Measurements from ENCODE around the gene NLRP1. TPM values are rescaled to one million over a fixed set of nuclear protein-coding genes. Genes with fewer than 3 reads are reported as not detected.
A peak's percentile ranks its signal among the peaks of the same experiment; 100 is the strongest.

Gene NLRP1
- polyA plus RNA-seq, 3 donors: 13.2 to 388 (median 17.3) TPM

- Histone ChIP-seq H4K20me1 (ENCODE audit: insufficient read depth, low read length) (no peaks in the 10 kb centered on the region), H3K36me3 (replicated peaks in 1 of 2; ENCODE audit: control insufficient read depth in 1 of 2, insufficient read depth in 2 of 2, low read length in 2 of 2) (peaks cover 15 to 38% of the 10 kb centered on the region in 2 donors), H3K27me3 (ENCODE audit: control insufficient read depth in 2 of 2, insufficient read depth in 2 of 2, low read length in 2 of 2) (no peaks in the 10 kb centered on the region), H3K4me3 (replicated peaks in 1 of 3; ENCODE audit: low read depth in 2 of 3, low read length in 3 of 3) (no peak overlapping the region), H3K79me2 (ENCODE audit: insufficient read depth, low read length) (peaks cover 54% of the 10 kb centered on the region), H3K27ac (ENCODE audit: low read depth in 1 of 2, low read length in 2 of 2) (no peak overlapping the region), H3K9me3 (replicated peaks in 1 of 2; ENCODE audit: control insufficient read depth in 1 of 2, insufficient read depth in 1 of 2, low read length in 2 of 2) (peaks cover 0 to 10% of the 10 kb centered on the region in 2 donors), H3K4me2 (replicated peaks; ENCODE audit: extremely low read depth, low read length, poor library complexity, severe bottlenecking) (no peak overlapping the region), H3K4me1 (ENCODE audit: control insufficient read depth in 1 of 2, insufficient read depth in 2 of 2, low read length in 2 of 2) (peaks cover 15 to 22% of the 10 kb centered on the region in 2 donors), H2AFZ (ENCODE audit: insufficient read depth, low read depth, low read length, poor library complexity, severe bottlenecking) (no peak overlapping the region), H3K9ac (ENCODE audit: insufficient read depth, low read length, poor library complexity, severe bottlenecking) (no peak overlapping the region)
- Mint-ChIP-seq H3K27me3 (ENCODE audit: low read depth in 3 of 3) (peaks cover 0 to 1% (median 1%) of the 10 kb centered on the region in 3 donors), H3K9me3 (peaks cover 8 to 20% (median 14%) of the 10 kb centered on the region in 7 donors), H3K4me1 (peaks cover 19% of the 10 kb centered on the region), H3K4me3 (no peak overlapping the region), H3K36me3 (peaks cover 28 to 30% of the 10 kb centered on the region in 2 donors), H3K27ac (no peak overlapping the region)
- WGBS (ENCODE audit: insufficient coverage): 94% methylated on average over 6 of the region's 8 CpGs
- intact Hi-C loops (cut with micrococcal nuclease): loop anchor here (5.0 to 10.0 kb wide), 3 partner anchors 54 to 956 kb away; partner anchors contain the start of genes C1QBP (in 1 of the 2), NUP88 (in 1 of the 2) and PIMREG (in 1 of the 2)
- no peak for DNase-seq
- TF ChIP-seq, protein P1, sequence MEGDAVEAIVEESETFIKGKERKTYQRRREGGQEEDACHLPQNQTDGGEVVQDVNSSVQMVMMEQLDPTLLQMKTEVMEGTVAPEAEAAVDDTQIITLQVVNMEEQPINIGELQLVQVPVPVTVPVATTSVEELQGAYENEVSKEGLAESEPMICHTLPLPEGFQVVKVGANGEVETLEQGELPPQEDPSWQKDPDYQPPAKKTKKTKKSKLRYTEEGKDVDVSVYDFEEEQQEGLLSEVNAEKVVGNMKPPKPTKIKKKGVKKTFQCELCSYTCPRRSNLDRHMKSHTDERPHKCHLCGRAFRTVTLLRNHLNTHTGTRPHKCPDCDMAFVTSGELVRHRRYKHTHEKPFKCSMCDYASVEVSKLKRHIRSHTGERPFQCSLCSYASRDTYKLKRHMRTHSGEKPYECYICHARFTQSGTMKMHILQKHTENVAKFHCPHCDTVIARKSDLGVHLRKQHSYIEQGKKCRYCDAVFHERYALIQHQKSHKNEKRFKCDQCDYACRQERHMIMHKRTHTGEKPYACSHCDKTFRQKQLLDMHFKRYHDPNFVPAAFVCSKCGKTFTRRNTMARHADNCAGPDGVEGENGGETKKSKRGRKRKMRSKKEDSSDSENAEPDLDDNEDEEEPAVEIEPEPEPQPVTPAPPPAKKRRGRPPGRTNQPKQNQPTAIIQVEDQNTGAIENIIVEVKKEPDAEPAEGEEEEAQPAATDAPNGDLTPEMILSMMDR (IDR thresholded peaks at IDR 0.05): no peak
Measured at GRCh38 chr17:5488752-5489151, 95.6 kb downstream of the NLRP1 start.

GRCh38 chr17:5486206-5487124, 97.8 kb downstream of the NLRP1 start, which contains the start of gene MIS12:
TSS of gene MIS12 (plus strand) at chr17:5486566. CDS start at chr17:5488863, 2,297 bp downstream.
- peaks cover 15 to 22% of the 10 kb centered on the region in 2 donors for H3K4me1 ChIP-seq (ENCODE audit: control insufficient read depth in 1 of 2, insufficient read depth in 2 of 2, low read length in 2 of 2)
- H3K79me2 ChIP-seq (ENCODE audit: insufficient read depth, low read length): peaks cover 75% of the 10 kb centered on the region
- Mint-ChIP-seq H3K27me3 (ENCODE audit: low read depth in 3 of 3) (peaks cover 0 to 1% (median 0%) of the 10 kb centered on the region in 3 donors), H3K27ac (peak within 1 kb of the TSS; percentile 97 to 99 (median 98)), H3K9me3 (no peaks in the 10 kb centered on the region), H3K4me1 (peaks cover 19% of the 10 kb centered on the region), H3K4me3 (peak within 1 kb of the TSS; percentile 93 to 97), H3K36me3 (peaks cover 51 to 52% of the 10 kb centered on the region in 2 donors)
- H3K4me2 ChIP-seq (replicated peaks; ENCODE audit: extremely low read depth, low read length, poor library complexity, severe bottlenecking): peak within 1 kb of the TSS; percentile 93
- peak within 1 kb of the TSS; percentile 91 to 96 for H3K27ac ChIP-seq (ENCODE audit: low read depth in 1 of 2, low read length in 2 of 2)
- peak within 1 kb of the TSS; percentile 95 for H2AFZ ChIP-seq (ENCODE audit: insufficient read depth, low read depth, low read length, poor library complexity, severe bottlenecking)
- no peaks in the 10 kb centered on the region for H3K9me3 ChIP-seq (replicated peaks in 1 of 2; ENCODE audit: control insufficient read depth in 1 of 2, insufficient read depth in 1 of 2, low read length in 2 of 2)
- H3K9ac ChIP-seq (ENCODE audit: insufficient read depth, low read length, poor library complexity, severe bottlenecking): peak within 1 kb of the TSS; percentile 95
- WGBS (ENCODE audit: insufficient coverage): under 1% methylated on average over 59 of the region's 77 CpGs
- H3K27me3 ChIP-seq (ENCODE audit: control insufficient read depth in 2 of 2, insufficient read depth in 2 of 2, low read length in 2 of 2): no peaks in the 10 kb centered on the region
- H3K36me3 ChIP-seq (replicated peaks in 1 of 2; ENCODE audit: control insufficient read depth in 1 of 2, insufficient read depth in 2 of 2, low read length in 2 of 2): peaks cover 28 to 61% of the 10 kb centered on the region in 2 donors
- DNase-seq: peak; percentile 98 to 99 (median 99)
- peak within 1 kb of the TSS; percentile 90 to 98 (median 91) for H3K4me3 ChIP-seq (replicated peaks in 1 of 3; ENCODE audit: low read depth in 2 of 3, low read length in 3 of 3)
- peaks cover 4% of the 10 kb centered on the region for H4K20me1 ChIP-seq (ENCODE audit: insufficient read depth, low read length)
- intact Hi-C loops (cut with micrococcal nuclease): loop anchor here (2.0 to 10.0 kb wide), 4 partner anchors 50 to 958 kb away; partner anchors contain the start of genes C1QBP (in 1 of the 2), NUP88 (in 1 of the 2) and PIMREG (in 1 of the 2)
- TF ChIP-seq, protein P1 (IDR thresholded peaks at IDR 0.05): no peak

Data from CD14-positive monocyte (primary cell).